ENCODE data around the gene DYNC1I1. TPM values are rescaled to one million over a fixed set of nuclear protein-coding genes. Genes with fewer than 3 reads are reported as not detected.

DYNC1I1 gene
- polyA plus RNA-seq, 1 donor from 2014 or later: 28.9 TPM

DNA sequence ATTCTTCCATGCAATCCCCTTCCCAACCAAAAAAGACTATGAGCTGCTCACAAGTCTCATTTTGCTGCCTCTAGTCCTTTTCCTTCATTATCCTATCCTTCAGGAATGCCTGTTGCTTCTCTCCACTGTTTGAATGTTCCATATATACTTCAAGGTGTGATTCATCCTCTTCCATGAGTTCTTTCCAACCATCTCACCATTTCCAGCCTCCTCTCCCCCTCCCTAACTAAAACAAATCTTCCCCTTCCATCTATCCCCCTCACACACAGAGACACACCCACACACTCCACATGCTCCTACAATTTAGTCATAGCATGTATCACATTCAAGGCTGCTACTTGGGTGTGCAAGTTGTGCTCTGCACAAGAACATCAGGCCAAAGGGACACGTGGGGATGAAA lies 254.3 kb downstream of the DYNC1I1 start:
- no peaks in the 10 kb centered on the region for H3F3A ChIP-seq (ENCODE audit: insufficient read depth, low read length, poor library complexity, severe bottlenecking)
- TF ChIP-seq MXI1 (conservative IDR thresholded peaks at IDR 0.05; ENCODE audit: poor library complexity, severe bottlenecking) (no peak), RAD21 (conservative IDR thresholded peaks at IDR 0.05) (no peak), REST (IDR thresholded peaks at IDR 0.05; ENCODE audit: borderline replicate concordance) (no peak), CTCF (IDR thresholded peaks at IDR 0.05; ENCODE audit: poor library complexity, severe bottlenecking) (no peak), SMC3 (conservative IDR thresholded peaks at IDR 0.05; ENCODE audit: poor library complexity) (no peak), POLR2AphosphoS5 (IDR thresholded peaks at IDR 0.05) (no peak), EZH2 (IDR thresholded peaks at IDR 0.05; ENCODE audit: borderline replicate concordance, insufficient read depth, low read length, poor library complexity, severe bottlenecking) (no peak), TAF1 (IDR thresholded peaks at IDR 0.05; ENCODE audit: low read depth) (no peak), EP300 (conservative IDR thresholded peaks at IDR 0.05; ENCODE audit: poor library complexity, severe bottlenecking) (no peak)

DNA sequence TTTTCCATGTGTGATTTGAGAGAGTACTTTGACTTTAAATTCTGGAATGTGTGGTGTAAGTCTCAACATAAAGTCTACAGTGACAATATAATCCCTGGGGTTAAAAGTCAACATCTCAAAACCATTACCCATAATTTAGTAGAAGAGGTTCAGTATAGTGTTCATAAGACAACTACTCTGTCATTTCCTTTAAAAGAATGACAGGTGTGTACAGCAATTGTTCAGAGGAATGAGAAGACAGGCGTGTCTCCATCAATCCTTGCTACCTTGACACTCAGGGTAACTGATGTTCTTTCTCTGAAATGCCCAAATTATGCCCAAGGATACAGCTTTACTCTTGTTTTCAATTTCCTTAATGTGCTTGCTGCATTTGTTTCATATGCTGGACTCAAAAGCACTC lies 256.4 kb downstream of the DYNC1I1 start:
- Histone ChIP-seq H3K4me3 (ENCODE audit: low read length) (no peak overlapping the region), H3F3A (ENCODE audit: insufficient read depth, low read length, poor library complexity, severe bottlenecking) (no peaks in the 10 kb centered on the region), H3K27me3 (ENCODE audit: insufficient read depth, low read depth, low read length) (no peaks in the 10 kb centered on the region), H3K9ac (ENCODE audit: low read length) (no peak overlapping the region), H3K4me2 (ENCODE audit: low read length) (no peak overlapping the region), H3K9me2 (ENCODE audit: insufficient read depth, low read length) (no peaks in the 10 kb centered on the region), H3K36me3 (ENCODE audit: insufficient read depth, low read length) (no peaks in the 10 kb centered on the region), H3K27ac (ENCODE audit: low read length) (no peak overlapping the region), H3K79me2 (replicated peaks; ENCODE audit: insufficient read depth, low read length) (no peaks in the 10 kb centered on the region), H3K9me3 (ENCODE audit: low read length) (no peaks in the 10 kb centered on the region), H4K20me1 (ENCODE audit: insufficient read depth) (no peaks in the 10 kb centered on the region), H2AFZ (ENCODE audit: low read depth, low read length) (no peak overlapping the region)
- TF ChIP-seq EP300 (conservative IDR thresholded peaks at IDR 0.05; ENCODE audit: poor library complexity, severe bottlenecking): peak; percentile 93
- peak; percentile 56 for TF ChIP-seq POLR2AphosphoS5 (IDR thresholded peaks at IDR 0.05)
- TF ChIP-seq SMC3 (conservative IDR thresholded peaks at IDR 0.05; ENCODE audit: poor library complexity): no peak

More for the DNA sequence above, 254.3 kb downstream of the DYNC1I1 start:
- Histone ChIP-seq H2AFZ (ENCODE audit: low read depth, low read length) (no peak overlapping the region), H3K79me2 (replicated peaks; ENCODE audit: insufficient read depth, low read length) (no peaks in the 10 kb centered on the region), H3K4me2 (ENCODE audit: low read length) (no peak overlapping the region), H3K27ac (ENCODE audit: low read length) (no peak overlapping the region), H3K4me3 (ENCODE audit: low read length) (no peak overlapping the region), H3K27me3 (ENCODE audit: insufficient read depth, low read depth, low read length) (no peaks in the 10 kb centered on the region), H3K9me2 (ENCODE audit: insufficient read depth, low read length) (no peaks in the 10 kb centered on the region), H4K20me1 (ENCODE audit: insufficient read depth) (no peaks in the 10 kb centered on the region), H3K9me3 (ENCODE audit: low read length) (no peaks in the 10 kb centered on the region), H3K9ac (ENCODE audit: low read length) (no peak overlapping the region), H3K36me3 (ENCODE audit: insufficient read depth, low read length) (no peaks in the 10 kb centered on the region)

Measured in neural cell (in vitro differentiated cells).